ENCODE measurements around the gene SORBS2. TPM values are rescaled to one million over a fixed set of nuclear protein-coding genes. Genes with fewer than 3 reads are reported as not detected.

Gene SORBS2
- total and polyA plus RNA-seq, 2 of the 8 experiments (the other 6 are each of a cell fraction or from before 2014, with no cell fraction given), result 73.0 to 87.1 TPM

GRCh38 chr4:185735866-185736400 is 76.1 kb downstream of the SORBS2 start:
- Histone ChIP-seq H2BK5ac (ENCODE audit: low read depth, low read length) (no peak overlapping the region), H4K20me1 (replicated peaks in 1 of 2; ENCODE audit: control insufficient read depth in 1 of 2, insufficient read depth in 2 of 2, low read length in 2 of 2) (peaks cover 0 to 2% of the 10 kb centered on the region in 2 experiments), H3K9me3 (ENCODE audit: insufficient read depth in 2 of 2, low read depth in 1 of 2, low read length in 1 of 2) (peaks cover 0 to 2% of the 10 kb centered on the region in 2 experiments; a peak in 2 of 4 replicates), H4K8ac (ENCODE audit: extremely low read depth, insufficient read depth, low read length) (no peak overlapping the region), H4K91ac (replicated peaks; ENCODE audit: insufficient read length, low read length) (no peak overlapping the region), H2BK15ac (ENCODE audit: low read length) (no peak overlapping the region), H3K4me1 (replicated peaks in 1 of 4; ENCODE audit: control insufficient read depth in 3 of 4, insufficient read depth in 4 of 4, low read length in 3 of 4) (peaks cover 3 to 19% (median 19%) of the 10 kb centered on the region in 4 experiments), H2BK20ac (ENCODE audit: low read length) (no peak overlapping the region), H3K4me2 (ENCODE audit: insufficient read depth in 1 of 2, low read depth in 2 of 2, low read length in 2 of 2) (no peak overlapping the region), H3K4ac (replicated peaks; ENCODE audit: insufficient read length, low read depth, low read length) (no peak overlapping the region), H3K56ac (replicated peaks; ENCODE audit: insufficient read length, low read depth, low read length) (no peak overlapping the region), H3K23ac (ENCODE audit: insufficient read length) (no peak overlapping the region), H3K79me2 (ENCODE audit: control insufficient read depth in 1 of 2, insufficient read depth in 2 of 2, low read length in 2 of 2) (peaks cover 0 to 13% of the 10 kb centered on the region in 2 experiments; a peak in 2 of 4 replicates), H3K4me3 (ENCODE audit: extremely low read depth in 1 of 4, insufficient read depth in 2 of 4, low read depth in 3 of 4, low read length in 4 of 4) (no peak overlapping the region), H2AK5ac (ENCODE audit: low read depth, low read length) (no peak overlapping the region), H3K9ac (replicated peaks in 1 of 4; ENCODE audit: extremely low read depth in 1 of 4, low read depth in 3 of 4, low read length in 3 of 4) (no peak overlapping the region), H3K14ac (ENCODE audit: insufficient read length) (no peak overlapping the region), H3K27me3 (replicated peaks in 1 of 4; ENCODE audit: control insufficient read depth in 3 of 4, extremely low read depth in 1 of 4, insufficient read depth in 3 of 4, low read length in 3 of 4) (no peaks in the 10 kb centered on the region), H3K23me2 (ENCODE audit: low read depth, low read length) (peaks cover 5% of the 10 kb centered on the region; the same call in 1 of the 2 replicates), H2AFZ (ENCODE audit: low read length) (no peak overlapping the region), H3K79me1 (ENCODE audit: low read depth, low read length) (no peaks in the 10 kb centered on the region; the same call in 1 of the 2 replicates), H4K5ac (ENCODE audit: insufficient read length, low read depth, low read length) (no peak overlapping the region), H3K27ac (ENCODE audit: low read depth, low read length) (no peak overlapping the region), H3K18ac (ENCODE audit: extremely low read depth, low read length) (no peak overlapping the region), H2BK120ac (replicated peaks; ENCODE audit: low read depth, low read length) (no peak overlapping the region), H2BK12ac (ENCODE audit: low read depth, low read length) (no peak overlapping the region), H3K36me3 (ENCODE audit: control insufficient read depth in 2 of 4, insufficient read depth in 4 of 4, low read length in 3 of 4) (peaks cover 0 to 12% (median 0%) of the 10 kb centered on the region in 4 experiments; a peak in 3 of 8 replicates)
- CTCF ChIA-PET (ENCODE audit: partially characterized antibody), result interaction anchor here (0.6 to 0.8 kb wide), 2 partner anchors 40 to 110 kb away, joined by 3 to 4 read pairs; no protein-coding TSS in a partner anchor
- POLR2A ChIA-PET (ENCODE audit: partially characterized antibody), result no interaction called here
- DNase-seq (ENCODE audit: low read depth in 1 of 2, low spot score in 2 of 2) (no peak), FAIRE-seq (no peak)
- WGBS, 2 experiments (ENCODE audit: extremely low coverage in 1 of 2, insufficient coverage in 1 of 2, insufficient read length in 1 of 2, insufficient replicate concordance in 2 of 2, low coverage in 1 of 2, low lambda C conversion rate in 2 of 2, missing lambda C conversion rate in 1 of 2), result 95% methylated on average over 4 of the region's 4 CpGs; no CpG with 5 or more reads in 1 of the 2 experiments
- TF ChIP-seq NRF1 (IDR thresholded peaks at IDR 0.05; ENCODE audit: low read depth, low read length) (no peak), POU5F1 (IDR thresholded peaks at IDR 0.05; ENCODE audit: low read depth, low read length) (no peak), YY1 (IDR thresholded peaks at IDR 0.05; ENCODE audit: low read depth, low read length) (no peak), MAX (IDR thresholded peaks at IDR 0.05) (no peak)
